SK-N-SH (cell line): ENCODE measurements around the gene KCNG4. TPM values are rescaled to one million over a fixed set of nuclear protein-coding genes. Genes with fewer than 3 reads are reported as not detected.

Source experiments
- CTCF ChIA-PET: fragments of 300-600, 350-600 bp; formaldehyde crosslinking; extraction: SDS; loops from one replicate; lab custom pipeline; 2021; lab: Yijun Ruan, JAX
- POLR2A ChIA-PET: fragments of 350-600 bp; sonication (Branson Sonifier 250); formaldehyde crosslinking; extraction: SDS; loops from one replicate; lab custom pipeline; 2020; ENCODE audit warnings: antibody characterized with exemption, inconsistent platforms; lab: Yijun Ruan, JAX
- DNase-seq: peaks from one replicate; pipeline ENCODE4 v3.0.0; 2012
- H2AFZ ChIP-seq: fragments of 200-600 bp; sonication (generic); 2 replicates; pipeline ENCODE4 v1.8.1; 2016; ENCODE audit warnings: antibody characterized with exemption, mild to moderate bottlenecking, low read depth
- H3F3A ChIP-seq: fragments of 200-600 bp; sonication (generic); replicated peaks from 2 replicates; pipeline ENCODE3; 2016; ENCODE audit warnings: antibody characterized with exemption, mild to moderate bottlenecking; ENCODE audit not compliant: insufficient read depth
- H3K27ac ChIP-seq, 2 experiments: fragments of 200-500 bp in 1 of 2; fragments of 200-600 bp in 1 of 2; sonication (Bioruptor generic) in 1 of 2; sonication (generic), shearing (Covaris generic) in 1 of 2; 2 replicates each; pipeline versions ENCODE4 v1.5.1 to v1.6.1; 2014 to 2016; ENCODE audit warnings: low read depth in 2 of 2, inconsistent platforms in 1 of 2, low read length in 1 of 2, mild to moderate bottlenecking in 1 of 2, mixed read lengths in 1 of 2
- H3K27me3 ChIP-seq: fragments of 200-600 bp; sonication (generic), shearing (Covaris generic); 2 replicates; pipeline ENCODE4 v1.6.1; 2016; ENCODE audit warnings: mixed run types; ENCODE audit not compliant: insufficient read depth
- H3K36me3 ChIP-seq, 2 experiments: fragments of 200-500 bp in 1 of 2; fragments of 200-600 bp in 1 of 2; sonication (Bioruptor generic) in 1 of 2; sonication (generic) in 1 of 2; replicated peaks in 1 of 2; 2 replicates each; pipeline versions ENCODE3 to v1.5.1; 2014 to 2016; ENCODE audit warnings: low read length in 1 of 2, mild to moderate bottlenecking in 1 of 2; ENCODE audit not compliant: insufficient read depth in 2 of 2, control insufficient read depth in 1 of 2
- H3K4me1 ChIP-seq, 2 experiments: fragments of 200-500 bp in 1 of 2; fragments of 200-600 bp in 1 of 2; sonication (Bioruptor generic) in 1 of 2; sonication (generic), shearing (Covaris generic) in 1 of 2; 2 replicates each; pipeline versions ENCODE4 v1.5.1 to v1.6.1; 2014 to 2016; ENCODE audit warnings: low read depth in 1 of 2, low read length in 1 of 2, mixed run types in 1 of 2; ENCODE audit not compliant: insufficient read depth in 2 of 2, control insufficient read depth in 1 of 2
- H3K4me2 ChIP-seq: fragments of 200-600 bp; sonication (generic), shearing (Covaris generic); 2 replicates; pipeline ENCODE4 v1.6.1; 2017; ENCODE audit warnings: mixed run types
- H3K4me3 ChIP-seq, 2 experiments: fragments of 200-500 bp in 1 of 2; fragments of 200-600 bp in 1 of 2; sonication (Bioruptor generic) in 1 of 2; sonication (generic), shearing (Covaris generic) in 1 of 2; 2 replicates each; pipeline versions ENCODE4 v1.5.1 to v1.8.1; 2014 to 2016; ENCODE audit warnings: low read depth in 2 of 2, inconsistent platforms in 1 of 2, low read length in 1 of 2, mild to moderate bottlenecking in 1 of 2, mixed read lengths in 1 of 2, moderate library complexity in 1 of 2
- H3K79me2 ChIP-seq: fragments of 200-600 bp; sonication (generic); 2 replicates; pipeline ENCODE4 v1.8.1; 2017; ENCODE audit warnings: mild to moderate bottlenecking; ENCODE audit not compliant: insufficient read depth
- H3K9ac ChIP-seq: fragments of 200-600 bp; sonication (generic); 2 replicates; pipeline ENCODE4 v1.6.1; 2017; ENCODE audit warnings: mixed run types
- H3K9me2 ChIP-seq: fragments of 200-600 bp; sonication (generic); 2 replicates; pipeline ENCODE4 v1.6.1; 2017; ENCODE audit warnings: mixed run types
- H3K9me3 ChIP-seq: fragments of 200-600 bp; sonication (generic); 2 replicates; pipeline ENCODE4 v1.6.1; 2017; ENCODE audit warnings: mixed run types, mild to moderate bottlenecking, moderate library complexity
- H4K20me1 ChIP-seq: fragments of 200-600 bp; sonication (generic); 2 replicates; pipeline ENCODE4 v1.6.1; 2017; ENCODE audit warnings: mild to moderate bottlenecking, mixed run types; ENCODE audit not compliant: insufficient read depth
- CTCF ChIP-seq: fragments of 200-600 bp; sonication (generic); IDR thresholded peaks from 2 replicates; pipeline ENCODE4 v1.6.1; 2017; ENCODE audit warnings: antibody characterized with exemption, mild to moderate bottlenecking, moderate library complexity
- EZH2phosphoT487 ChIP-seq: fragments of 200-600 bp; sonication (generic); IDR thresholded peaks from 2 replicates; pipeline ENCODE4 v1.6.1; 2017; ENCODE audit warnings: low read depth, mixed run types, mild to moderate bottlenecking, antibody characterized with exemption, moderate library complexity, borderline replicate concordance
- FOSL2 ChIP-seq: IDR thresholded peaks from 2 replicates; pipeline ENCODE4 v1.4.0; 2012; ENCODE audit warnings: low read depth, mild to moderate bottlenecking, moderate library complexity, borderline replicate concordance
- FOXM1 ChIP-seq: IDR thresholded peaks from 2 replicates; pipeline ENCODE4 v1.4.0; 2012; ENCODE audit warnings: low read depth, mild to moderate bottlenecking
- GABPA ChIP-seq: IDR thresholded peaks from 2 replicates; pipeline ENCODE4 v1.4.0; 2012; ENCODE audit warnings: low read depth, mild to moderate bottlenecking
- IRF3 ChIP-seq: fragments of 150-350 bp; IDR thresholded peaks from 2 replicates; pipeline ENCODE4 v1.6.1; 2016; ENCODE audit warnings: mild to moderate bottlenecking, low read depth, low read length
- JUND ChIP-seq: IDR thresholded peaks from 2 replicates; pipeline ENCODE4 v1.4.0; 2012
- MAX ChIP-seq: IDR thresholded peaks from 2 replicates; pipeline ENCODE4 v1.4.0; 2012; ENCODE audit warnings: low read depth
- MEF2A ChIP-seq: IDR thresholded peaks from 2 replicates; pipeline ENCODE4 v1.4.0; 2012; ENCODE audit warnings: low read depth, borderline replicate concordance
- MXI1 ChIP-seq: IDR thresholded peaks from 2 replicates; pipeline ENCODE4 v1.6.1; 2012; ENCODE audit warnings: mild to moderate bottlenecking, low read depth, low read length, improper control_type of control experiment
- NFIC ChIP-seq: IDR thresholded peaks from 2 replicates; pipeline ENCODE4 v1.4.0; 2012; ENCODE audit warnings: borderline replicate concordance
- NRF1 ChIP-seq: IDR thresholded peaks from 2 replicates; pipeline ENCODE4 v1.6.1; 2012; ENCODE audit warnings: low read depth, mild to moderate bottlenecking, low read length
- PBX3 ChIP-seq: IDR thresholded peaks from 2 replicates; pipeline ENCODE4; 2012
- RAD21 ChIP-seq: IDR thresholded peaks from 2 replicates; pipeline ENCODE4 v1.6.1; 2012; ENCODE audit warnings: mild to moderate bottlenecking, low read length
- RFX5 ChIP-seq: IDR thresholded peaks from 2 replicates; pipeline ENCODE4 v1.6.1; 2012; ENCODE audit warnings: mild to moderate bottlenecking, improper control_type of control experiment, low read length
- TCF12 ChIP-seq: IDR thresholded peaks from 2 replicates; pipeline ENCODE4 v1.4.0; 2012
- TEAD4 ChIP-seq: IDR thresholded peaks from 2 replicates; pipeline ENCODE4 v1.4.0; 2012; ENCODE audit warnings: mild to moderate bottlenecking, borderline replicate concordance; ENCODE audit not compliant: insufficient read depth
- USF1 ChIP-seq: IDR thresholded peaks from 2 replicates; pipeline ENCODE4 v1.4.0; 2012; ENCODE audit warnings: low read depth, borderline replicate concordance
- YY1 ChIP-seq: IDR thresholded peaks from 2 replicates; pipeline ENCODE4 v1.4.0; 2012; ENCODE audit warnings: low read depth, mild to moderate bottlenecking
- ZBTB33 ChIP-seq: IDR thresholded peaks from 2 replicates; pipeline ENCODE4 v1.4.0; 2012; ENCODE audit warnings: low read depth, borderline replicate concordance
- WGBS: methylation state at CpG from one replicate; pipeline ENCODE4 v1.1.6; 2017; ENCODE audit warnings: low lambda C conversion rate; 5-methylcytosine and 5-hydroxymethylcytosine counted together
- polyA plus RNA-seq, 3 experiments: library from polyadenylated mRNA; depleted of rRNA; stranded (reverse); fragments of >200 nt; gene quantifications; 2 replicates each; pipeline ENCODE4 v1.2.3, GENCODE V29; 2012

Gene KCNG4
- polyA plus RNA-seq, 1 of the 3 experiments (the other 2 are of a cell fraction): not detected

- H3K36me3 ChIP-seq: no peaks in the 10 kb centered on the region
- H3K4me1 ChIP-seq: peaks cover 0 to 7% of the 10 kb centered on the region in 2 experiments; a peak in 1 of 4 replicates
- peak; percentile 70 for DNase-seq
- H4K20me1 ChIP-seq: no peaks in the 10 kb centered on the region
- no peak overlapping the region for H2AFZ ChIP-seq
- H3K27me3 ChIP-seq: no peaks in the 10 kb centered on the region; the same call in 1 of the 2 replicates
- no peaks in the 10 kb centered on the region for H3K79me2 ChIP-seq
- TF ChIP-seq RAD21 (no peak), GABPA (no peak), TEAD4 (no peak), MXI1 (no peak), NRF1 (no peak), ZBTB33 (no peak), IRF3 (no peak), FOSL2 (no peak), FOXM1 (no peak), MAX (no peak), MEF2A (no peak), JUND (no peak), EZH2phosphoT487 (no peak), RFX5 (no peak), TCF12 (no peak), CTCF (no peak), YY1 (no peak), USF1 (no peak), PBX3 (no peak), NFIC (no peak)
- TF ChIP-seq, all 33 proteins: peak for 0
- Histone ChIP-seq H3K9me2 (no peaks in the 10 kb centered on the region), H3K4me2 (no peak overlapping the region), H3K27ac (no peak overlapping the region), H3K9me3 (no peaks in the 10 kb centered on the region), H3K9ac (no peak overlapping the region), H3F3A (no peaks in the 10 kb centered on the region), H3K4me3 (no peak overlapping the region)
- 57% methylated on average over 13 of the region's 13 CpGs for WGBS
- POLR2A ChIA-PET: no interaction called here
- CTCF ChIA-PET: interaction anchor here (1.6 kb wide), 1 partner anchor 109 kb away, joined by 4 read pairs; no protein-coding TSS in a partner anchor
Measured at GRCh38 chr16:84284154-84284722, 44.4 kb upstream of the KCNG4 start.
